ENCODE data around the gene RNF157. TPM values are rescaled to one million over a fixed set of nuclear protein-coding genes. Genes with fewer than 3 reads are reported as not detected.

RNF157 gene
- polyA plus RNA-seq, 2 of the 4 experiments (the other 2 are of a cell fraction): 7.2 to 8.5 TPM

GRCh38 chr17:76204277-76204676 lies 36.0 kb downstream of the RNF157 start:
- H3K4me2 ChIP-seq: peak overlapping the region; percentile 42
- 5% methylated on average over 3 of the region's 3 CpGs for WGBS (ENCODE audit: missing lambda C conversion rate)
- CTCF ChIA-PET: interaction anchor here (1.2 to 8.0 kb wide), 2 partner anchors 9 to 75 kb away, joined by 3 to 37 read pairs; no protein-coding TSS in a partner anchor
- peaks cover 17% of the 10 kb centered on the region for H3K4me1 ChIP-seq
- DNase-seq (ENCODE audit: low read depth in 1 of 2, low spot score in 1 of 2) (peak; percentile 36 to 75), ATAC-seq (peak; percentile 91), FAIRE-seq (no peak)
- no peak; the same call in 1 of the 2 replicates for TF ChIP-seq FOSL2 (IDR thresholded peaks at IDR 0.05)
- TF ChIP-seq FOSL2 (CRISPR knock-in tag; IDR thresholded peaks at IDR 0.05): peak; percentile 79
- no peak for TF ChIP-seq SMC3 (IDR thresholded peaks at IDR 0.05)
- POLR2A ChIA-PET: interaction anchor here (0.7 kb wide), 1 partner anchor 31 kb away, joined by 5 read pairs; no protein-coding TSS in a partner anchor
- no peaks in the 10 kb centered on the region for H3K9me3 ChIP-seq
- no peak overlapping the region for H3K4me3 ChIP-seq
- H3K27ac ChIP-seq: peak overlapping the region; percentile 3 to 72; a peak in 3 of 6 replicates

- H3K4me1 ChIP-seq: peaks cover 17% of the 10 kb centered on the region
- WGBS (ENCODE audit: missing lambda C conversion rate): 75% methylated on average over 4 of the region's 4 CpGs
- H3K9me3 ChIP-seq: no peaks in the 10 kb centered on the region
- FAIRE-seq (no peak), ATAC-seq (no peak), DNase-seq (ENCODE audit: low read depth in 1 of 2, low spot score in 1 of 2) (no peak)
- no peak overlapping the region for H3K4me3 ChIP-seq
- ChIA-PET CTCF (interaction anchor here (0.9 to 2.4 kb wide), 3 partner anchors 18 to 34 kb away, joined by 4 to 8 read pairs (median 5); no protein-coding TSS in a partner anchor), POLR2A (no interaction called here)
- no peak overlapping the region for H3K27ac ChIP-seq
- TF ChIP-seq RAD21 (conservative IDR thresholded peaks at IDR 0.05 in 1 of 2, IDR thresholded peaks at IDR 0.05 in 1 of 2) (no peak), ZSCAN20 (CRISPR knock-in tag; IDR thresholded peaks at IDR 0.05) (no peak), CBX2 (IDR thresholded peaks at IDR 0.05; ENCODE audit: borderline replicate concordance, low read depth) (no peak), PBX3 (IDR thresholded peaks at IDR 0.05) (no peak)
- H3K4me2 ChIP-seq: no peak overlapping the region
Observed at GRCh38 chr17:76200354-76200753, 39.9 kb downstream of the RNF157 start.

GRCh38 chr17:76199469-76199868 lies 40.8 kb downstream of the RNF157 start:
- no peak for DNase-seq (ENCODE audit: low read depth in 1 of 2, low spot score in 1 of 2)
- Histone ChIP-seq H3K9me3 (no peaks in the 10 kb centered on the region), H3K4me3 (no peak overlapping the region), H3K4me2 (no peak overlapping the region), H3K4me1 (peaks cover 9% of the 10 kb centered on the region), H3K27ac (no peak overlapping the region)
- ChIA-PET POLR2A (no interaction called here), CTCF (interaction anchor here (0.5 to 1.6 kb wide), 5 partner anchors 18 to 87 kb away, joined by 3 to 8 read pairs (median 4); no protein-coding TSS in a partner anchor)
- ATAC-seq: no peak
- no peak for FAIRE-seq
- 90% methylated on average over 4 of the region's 4 CpGs for WGBS (ENCODE audit: missing lambda C conversion rate)
- no peak for TF ChIP-seq FOSB (CRISPR knock-in tag; IDR thresholded peaks at IDR 0.05)
- no peak for TF ChIP-seq SREBF2 (IDR thresholded peaks at IDR 0.05)
- TF ChIP-seq MAX (IDR thresholded peaks at IDR 0.05): no peak
- TF ChIP-seq FOXS1 (CRISPR knock-in tag; IDR thresholded peaks at IDR 0.05): no peak
- TF ChIP-seq HES2 (IDR thresholded peaks at IDR 0.05): no peak
- no peak for TF ChIP-seq JUN (IDR thresholded peaks at IDR 0.05)
- no peak for TF ChIP-seq PBX3 (IDR thresholded peaks at IDR 0.05)
- no peak for TF ChIP-seq KDM1A (IDR thresholded peaks at IDR 0.05; ENCODE audit: low read depth)
- no peak for TF ChIP-seq CEBPB (IDR thresholded peaks at IDR 0.05)
- no peak for TF ChIP-seq HOXA7 (CRISPR knock-in tag; IDR thresholded peaks at IDR 0.05)
- TF ChIP-seq RNF2 (IDR thresholded peaks at IDR 0.05; ENCODE audit: borderline replicate concordance, low read depth): no peak
- TF ChIP-seq HOXB5 (CRISPR knock-in tag; IDR thresholded peaks at IDR 0.05): no peak
- no peak for TF ChIP-seq EHMT2 (IDR thresholded peaks at IDR 0.05; ENCODE audit: low read depth)
- no peak for TF ChIP-seq RCOR1 (IDR thresholded peaks at IDR 0.05; ENCODE audit: low read depth, low read length)
